IMR-90 (cell line): Measurements from ENCODE around the gene ATP9B. TPM values are rescaled to one million over a fixed set of nuclear protein-coding genes. Genes with fewer than 3 reads are reported as not detected.

Experiments
- ATAC-seq: fragments of 200-7000 bp; cut with Tn5 transposase; 2 replicates; pipeline ENCODE4 v1.9.1; 2020; ENCODE audit warnings: low read depth, mild to moderate bottlenecking, moderate library complexity
- BruUV-seq: library from RNA; stranded (reverse); fragments of 400-500 nt; replicated peaks from 2 replicates; lab custom pipeline; 2021; lab: Mats Ljungman, UMichigan
- CTCF ChIA-PET: fragments of 300-600 bp; formaldehyde crosslinking; extraction: SDS; loops from one replicate; lab custom pipeline; 2021; ENCODE audit warnings: antibody characterized with exemption; lab: Yijun Ruan, JAX
- POLR2A ChIA-PET: fragments of 300-600 bp; sonication (Branson Sonifier 250); formaldehyde crosslinking; loops from one replicate; lab custom pipeline; 2022; ENCODE audit warnings: antibody characterized with exemption; ENCODE audit not compliant: unreplicated experiment; lab: Charles Lee
- DNase-seq: peaks from one replicate; pipeline ENCODE4 v3.0.0; 2013
- H2AFZ ChIP-seq: replicated peaks from 2 replicates; pipeline ENCODE3; 2013; ENCODE audit warnings: low read length, mild to moderate bottlenecking; ENCODE audit not compliant: poor library complexity
- H2AK5ac ChIP-seq: 2 replicates; pipeline ENCODE4 v1.6.1; 2013; ENCODE audit warnings: low read depth, low read length, inconsistent platforms
- H2AK9ac ChIP-seq: replicated peaks from 2 replicates; pipeline ENCODE3; 2013; ENCODE audit warnings: mild to moderate bottlenecking, low read depth, low read length, moderate library complexity; ENCODE audit not compliant: poor library complexity
- H2BK120ac ChIP-seq: 2 replicates; pipeline ENCODE4 v1.6.1; 2013; ENCODE audit warnings: low read depth, low read length, inconsistent platforms
- H2BK15ac ChIP-seq: 3 replicates; pipeline ENCODE4 v1.6.1; 2013; ENCODE audit warnings: low read depth, low read length, inconsistent platforms
- H2BK20ac ChIP-seq: 2 replicates; pipeline ENCODE4 v1.6.1; 2013; ENCODE audit warnings: low read depth, mild to moderate bottlenecking, inconsistent platforms, low read length, moderate library complexity
- H2BK5ac ChIP-seq: 2 replicates; pipeline ENCODE4 v1.6.1; 2013; ENCODE audit warnings: mild to moderate bottlenecking, low read depth, low read length, inconsistent platforms; ENCODE audit not compliant: poor library complexity, severe bottlenecking
- H3K14ac ChIP-seq: replicated peaks from 2 replicates; pipeline ENCODE4 v1.6.1; 2013; ENCODE audit warnings: low read depth, low read length, inconsistent platforms
- H3K18ac ChIP-seq: 2 replicates; pipeline ENCODE4 v1.6.1; 2013; ENCODE audit warnings: low read depth, low read length, control low read depth
- H3K23ac ChIP-seq: 2 replicates; pipeline ENCODE4 v1.6.1; 2013; ENCODE audit warnings: low read depth, low read length, inconsistent platforms
- H3K27ac ChIP-seq: 2 replicates; pipeline ENCODE4 v1.5.1; 2013; ENCODE audit warnings: mild to moderate bottlenecking, control low read depth, low read length; ENCODE audit not compliant: insufficient read depth
- H3K27me3 ChIP-seq: 2 replicates; pipeline ENCODE4 v1.6.1; 2013; ENCODE audit warnings: low read length; ENCODE audit not compliant: control insufficient read depth, insufficient read depth
- H3K36me3 ChIP-seq: 2 replicates; pipeline ENCODE4 v1.6.1; 2013; ENCODE audit warnings: low read length, mixed read lengths; ENCODE audit not compliant: control insufficient read depth, insufficient read depth
- H3K4ac ChIP-seq: 2 replicates; pipeline ENCODE4 v1.6.1; 2013; ENCODE audit warnings: low read depth, low read length, inconsistent platforms
- H3K4me1 ChIP-seq: 2 replicates; pipeline ENCODE4 v1.6.1; 2013; ENCODE audit warnings: low read length, mixed read lengths; ENCODE audit not compliant: control insufficient read depth, insufficient read depth
- H3K4me2 ChIP-seq: 2 replicates; pipeline ENCODE4 v1.6.1; 2013; ENCODE audit warnings: low read depth, mild to moderate bottlenecking, control low read depth, low read length, moderate library complexity
- H3K4me3 ChIP-seq: 2 replicates; pipeline ENCODE4 v1.5.1; 2013; ENCODE audit warnings: low read depth, mild to moderate bottlenecking, control low read depth, low read length, moderate library complexity; ENCODE audit not compliant: insufficient read depth
- H3K56ac ChIP-seq: 2 replicates; pipeline ENCODE4 v1.6.1; 2013; ENCODE audit warnings: low read length, inconsistent platforms; ENCODE audit not compliant: insufficient read depth; ENCODE audit errors: extremely low read depth
- H3K79me1 ChIP-seq, 2 experiments: 2 replicates each; pipeline ENCODE4 v1.6.1; 2013; ENCODE audit warnings: low read length in 2 of 2, inconsistent platforms in 1 of 2, low read depth in 1 of 2
- H3K9ac ChIP-seq: 2 replicates; pipeline ENCODE4 v1.6.1; 2013; ENCODE audit warnings: low read depth, low read length, control low read depth
- H3K9me1 ChIP-seq: 2 replicates; pipeline ENCODE4 v1.6.1; 2013; ENCODE audit warnings: low read length, inconsistent platforms; ENCODE audit not compliant: insufficient read depth
- H3K9me3 ChIP-seq: 2 replicates; pipeline ENCODE4 v1.6.1; 2013; ENCODE audit warnings: low read length; ENCODE audit not compliant: control insufficient read depth, insufficient read depth
- H4K20me1 ChIP-seq: 2 replicates; pipeline ENCODE4 v1.6.1; 2013; ENCODE audit warnings: low read length, inconsistent platforms; ENCODE audit not compliant: insufficient read depth
- H4K5ac ChIP-seq: 2 replicates; pipeline ENCODE4 v1.6.1; 2013; ENCODE audit warnings: mild to moderate bottlenecking, low read depth, low read length, control low read depth
- H4K8ac ChIP-seq, 2 experiments: 2 replicates each; pipeline ENCODE4 v1.6.1; 2013; ENCODE audit warnings: low read depth in 2 of 2, low read length in 2 of 2, control low read depth in 1 of 2, inconsistent platforms in 1 of 2
- H4K91ac ChIP-seq: 2 replicates; pipeline ENCODE4 v1.6.1; 2013; ENCODE audit warnings: low read depth, low read length, inconsistent platforms; ENCODE audit not compliant: insufficient read depth
- MAFK ChIP-seq: IDR thresholded peaks from 2 replicates; pipeline ENCODE4 v1.6.1; 2012; ENCODE audit warnings: low read depth, low read length, improper control_type of control experiment
- RAD21 ChIP-seq: IDR thresholded peaks from 2 replicates; pipeline ENCODE4 v1.6.1; 2012; ENCODE audit warnings: low read length, improper control_type of control experiment
- WGBS, 2 experiments: methylation state at CpG; one replicate each; pipeline versions ENCODE4 v1.1.5 to v1.1.7; 2013; ENCODE audit warnings: missing lambda C conversion rate in 2 of 2; ENCODE audit not compliant: insufficient read length in 1 of 2; ENCODE audit errors: extremely low coverage in 2 of 2; 5-methylcytosine and 5-hydroxymethylcytosine counted together
- dilution Hi-C: fragments of 300-500 bp; cut with HindIII; formaldehyde crosslinking; loops from one replicate; pipeline ENCODE4 v1.14.3; 2018; ENCODE audit warnings: low sequenced_read_pairs; ENCODE audit not compliant: unreplicated experiment
- in situ Hi-C: fragments of 300-500 bp; cut with MboI; formaldehyde crosslinking; loops from 3 replicates; pipeline ENCODE4 v1.14.3; 2019; ENCODE audit warnings: low sequenced_read_pairs, inconsistent platforms, mixed read lengths
- intact Hi-C: fragments of 100-400 bp; cut with micrococcal nuclease; formaldehyde crosslinking; loops from 2 replicates; pipeline ENCODE4 v1.10.0; 2022
- polyA plus RNA-seq, 3 experiments: library from polyadenylated mRNA; depleted of rRNA; stranded (reverse); fragments of >200 nt; gene quantifications; 2 replicates each; pipeline ENCODE4 v1.2.3, GENCODE V29; 2012; ENCODE audit warnings: low replicate concordance in 1 of 3
- total RNA-seq: library from RNA; depleted of rRNA; stranded (reverse); fragments of >200 nt; gene quantifications from 2 replicates; pipeline ENCODE4 v1.2.3, GENCODE V29; 2012

Gene ATP9B
- total and polyA plus RNA-seq, 2 of the 4 experiments (the other 2 are of a cell fraction): 11.0 to 11.5 TPM

- Histone ChIP-seq H2AFZ (no peak overlapping the region), H3K9ac (no peak overlapping the region), H2BK20ac (no peak overlapping the region), H2AK9ac (no peak overlapping the region), H3K36me3 (0 out of 2 replicates have a peak, but pooled peaks cover 5% of the 10 kb centered on the region), H3K23ac (no peak overlapping the region), H3K79me1 (no peaks in the 10 kb centered on the region), H4K20me1 (no peaks in the 10 kb centered on the region), H4K91ac (no peak overlapping the region), H4K5ac (no peak overlapping the region), H2AK5ac (no peak overlapping the region), H3K18ac (no peak overlapping the region), H3K56ac (no peak overlapping the region), H3K4ac (no peak overlapping the region), H4K8ac (no peak overlapping the region), H3K27ac (no peak overlapping the region), H3K4me1 (no peaks in the 10 kb centered on the region; the same call in 1 of the 2 replicates), H3K4me2 (no peak overlapping the region), H3K14ac (no peak overlapping the region), H2BK120ac (no peak overlapping the region), H3K9me1 (no peaks in the 10 kb centered on the region), H3K27me3 (no peaks in the 10 kb centered on the region), H3K9me3 (no peaks in the 10 kb centered on the region), H2BK5ac (no peak overlapping the region), H2BK15ac (no peak overlapping the region), H3K4me3 (no peak overlapping the region)
- WGBS, 2 experiments: 86% methylated on average over 1 of the region's 4 CpGs; no CpG with 5 or more reads in 1 of the 2 experiments
- DNase-seq (no peak), ATAC-seq (no peak)
- in situ Hi-C loops: no loop called here
- dilution Hi-C loops: no loop called here
- TF ChIP-seq RAD21: no peak
- TF ChIP-seq MAFK: 0 out of 2 replicates have a peak, but pooled peaks have one; percentile 2
- BruUV-seq: no TSS peak
- CTCF ChIA-PET: no interaction called here
- intact Hi-C loops: no loop called here
- POLR2A ChIA-PET: no interaction called here
These were observed 77.8 kb downstream of the ATP9B start for GRCh38 chr18:79147014-79147413.
